Left ventricle myocardium inferior (tissue), 1 donor: ENCODE data around the gene HDAC11. TPM values are rescaled to one million over a fixed set of nuclear protein-coding genes. Genes with fewer than 3 reads are reported as not detected.

Source experiments
- DNase-seq: peaks from one replicate; pipeline ENCODE4 v3.0.0-alpha.2; 2020
- H3K27ac ChIP-seq: fragments of 200-600 bp; replicated peaks from 2 replicates; pipeline ENCODE4 v1.8.0; 2021
- H3K27me3 ChIP-seq: fragments of 200-600 bp; 2 replicates; pipeline ENCODE4 v1.8.0; 2021; ENCODE audit warnings: low read depth
- H3K36me3 ChIP-seq: fragments of 200-600 bp; 2 replicates; pipeline ENCODE4 v1.8.0; 2021
- H3K4me1 ChIP-seq: fragments of 200-600 bp; 2 replicates; pipeline ENCODE4 v1.8.0; 2021
- H3K4me3 ChIP-seq: fragments of 200-600 bp; 2 replicates; pipeline ENCODE4 v1.8.0; 2021; ENCODE audit warnings: mild to moderate bottlenecking, moderate library complexity
- H3K9me3 ChIP-seq: fragments of 200-600 bp; replicated peaks from 2 replicates; pipeline ENCODE4 v1.8.0; 2021
- CTCF ChIP-seq: fragments of 200-600 bp; IDR thresholded peaks from 2 replicates; pipeline ENCODE4 v1.8.0; 2021; ENCODE audit warnings: antibody characterized with exemption, mild to moderate bottlenecking, borderline replicate concordance
- intact Hi-C: fragments of 100-400 bp; cut with micrococcal nuclease; formaldehyde crosslinking; loops from one replicate; pipeline ENCODE4 v1.11.0; 2022
- total RNA-seq: library from RNA; stranded (reverse); fragmentation: NEBNext Ultra II Directional; extraction: Animal tissue kit (Norgen Biotek cat#: 25700); gene quantifications from one replicate; pipeline ENCODE4 v1.2.1, GENCODE V29; 2021
- donor health status: DM: no; HTN: yes; CAD: no; lungs with severe emphysema.

Gene HDAC11
- total RNA-seq, 1 donor from 2014 or later = 34.3 TPM

DNA sequence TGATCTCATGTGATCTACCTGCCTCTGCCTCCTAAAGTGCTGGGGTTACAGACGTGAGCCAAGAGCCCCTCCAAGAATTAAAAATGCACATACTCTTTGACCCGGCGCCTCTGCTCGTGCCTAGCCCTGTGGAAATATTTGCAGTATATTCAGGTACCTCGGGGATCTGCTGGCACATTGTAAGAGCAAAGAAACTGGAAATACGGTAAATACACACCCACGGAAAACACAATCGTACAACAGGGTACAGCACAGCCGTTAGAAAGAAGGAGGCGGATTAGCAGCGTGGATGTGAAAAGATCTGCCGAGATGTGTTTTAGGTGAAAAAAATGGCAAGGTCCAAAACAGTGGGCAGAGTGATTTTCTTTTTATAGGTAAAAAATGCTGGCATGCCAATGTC is 6.1 kb upstream of the HDAC11 start:
- Histone ChIP-seq H3K27me3 (peaks cover 18% of the 10 kb centered on the region), H3K4me3 (no peak overlapping the region), H3K27ac (no peak overlapping the region), H3K9me3 (no peaks in the 10 kb centered on the region), H3K4me1 (peaks cover 11% of the 10 kb centered on the region), H3K36me3 (no peaks in the 10 kb centered on the region)
- intact Hi-C loops = no loop called here
- TF ChIP-seq CTCF = no peak
- DNase-seq = no peak

DNA sequence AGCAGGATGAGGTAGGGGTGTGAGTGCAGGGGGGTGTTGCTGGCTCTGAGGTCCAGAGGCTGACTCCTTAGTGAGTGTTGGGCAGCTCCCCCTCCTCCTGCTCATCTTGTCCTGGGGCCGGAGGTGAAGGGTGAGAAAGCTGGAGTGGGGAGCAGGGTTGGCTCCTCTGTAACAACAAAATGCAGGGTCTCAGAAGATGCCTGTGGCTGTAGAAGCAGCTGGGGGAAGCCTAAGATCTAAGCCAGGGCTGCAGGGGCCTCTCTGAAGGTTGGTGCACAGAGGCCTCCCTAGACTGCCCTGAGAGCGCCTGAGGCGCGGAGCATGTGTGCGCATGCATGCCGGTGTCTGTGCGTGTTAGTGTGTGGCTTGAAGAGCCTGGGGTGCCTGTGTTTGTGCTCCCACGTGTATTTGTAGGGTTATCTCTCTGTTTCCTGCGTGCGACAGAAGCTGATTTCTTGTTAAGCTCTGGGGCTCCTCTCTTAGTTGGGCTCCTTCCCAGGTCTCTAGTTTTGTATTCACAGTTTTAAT is 5.3 kb upstream of the HDAC11 start:
- Histone ChIP-seq H3K4me1 (peaks cover 19% of the 10 kb centered on the region), H3K4me3 (no peak overlapping the region), H3K9me3 (no peaks in the 10 kb centered on the region), H3K36me3 (no peaks in the 10 kb centered on the region), H3K27ac (no peak overlapping the region), H3K27me3 (peaks cover 18% of the 10 kb centered on the region)
- no peak for DNase-seq
- intact Hi-C loops = no loop called here
- no peak for TF ChIP-seq CTCF

DNA sequence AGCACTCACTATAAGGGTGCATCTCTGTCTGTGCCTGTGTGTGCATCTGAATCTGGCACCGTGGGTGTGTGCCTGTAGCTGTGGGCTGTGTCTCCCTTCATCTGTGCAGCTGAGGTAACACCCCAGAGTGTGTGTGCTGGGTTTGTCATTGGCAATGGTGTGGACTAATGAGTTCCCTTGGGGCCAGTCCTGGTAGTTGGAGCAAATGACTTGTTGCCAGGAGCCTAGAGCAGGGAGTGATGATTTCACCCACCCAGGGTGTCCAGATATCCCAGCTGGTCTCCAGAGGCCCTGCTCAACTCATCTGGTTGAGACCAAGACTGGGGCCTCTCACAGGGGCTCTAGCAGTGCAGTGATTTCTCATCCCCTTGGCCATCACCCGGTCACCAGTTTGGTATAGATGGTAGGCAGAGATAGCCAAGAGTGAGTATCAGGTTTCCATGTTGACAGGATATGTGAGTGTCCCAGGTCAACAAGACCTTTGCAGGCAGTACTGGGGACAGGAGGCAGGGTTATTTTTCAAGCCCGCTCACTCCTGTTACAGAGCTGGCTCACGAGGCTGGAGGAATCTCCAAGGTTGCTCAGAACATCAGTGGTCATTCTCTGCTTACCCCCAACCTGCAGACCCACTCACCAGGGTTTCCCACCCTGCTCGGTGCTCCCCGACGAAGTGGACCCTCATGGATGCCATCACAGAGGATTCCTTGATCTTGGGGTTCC is 4.1 kb upstream of the HDAC11 start:
- Histone ChIP-seq H3K27me3 (peaks cover 18% of the 10 kb centered on the region), H3K27ac (no peak overlapping the region), H3K4me3 (no peak overlapping the region), H3K9me3 (no peaks in the 10 kb centered on the region), H3K4me1 (peaks cover 28% of the 10 kb centered on the region), H3K36me3 (no peaks in the 10 kb centered on the region)
- TF ChIP-seq CTCF = no peak
- intact Hi-C loops = no loop called here
- no peak for DNase-seq

GRCh38 chr3:13477943-13478342 is 2.2 kb upstream of the HDAC11 start:
- H3K27ac ChIP-seq = no peak overlapping the region
- no peaks in the 10 kb centered on the region for H3K9me3 ChIP-seq
- peaks cover 11% of the 10 kb centered on the region for H3K27me3 ChIP-seq
- no peak for TF ChIP-seq CTCF
- H3K4me1 ChIP-seq = peaks cover 36% of the 10 kb centered on the region
- DNase-seq = no peak
- no peak overlapping the region for H3K4me3 ChIP-seq
- no peaks in the 10 kb centered on the region for H3K36me3 ChIP-seq
- intact Hi-C loops = no loop called here

GRCh38 chr3:13479332-13479581 is 849 bp upstream of the HDAC11 start:
- H3K4me1 ChIP-seq = peaks cover 37% of the 10 kb centered on the region
- intact Hi-C loops = no loop called here
- no peak for TF ChIP-seq CTCF
- H3K4me3 ChIP-seq = peak overlapping the region; percentile 91
- H3K27ac ChIP-seq = peak overlapping the region; percentile 95
- no peaks in the 10 kb centered on the region for H3K36me3 ChIP-seq
- H3K9me3 ChIP-seq = no peaks in the 10 kb centered on the region
- H3K27me3 ChIP-seq = no peaks in the 10 kb centered on the region
- peak; percentile 52 for DNase-seq
